ENCODE results near the gene LGALS3.

DNA sequence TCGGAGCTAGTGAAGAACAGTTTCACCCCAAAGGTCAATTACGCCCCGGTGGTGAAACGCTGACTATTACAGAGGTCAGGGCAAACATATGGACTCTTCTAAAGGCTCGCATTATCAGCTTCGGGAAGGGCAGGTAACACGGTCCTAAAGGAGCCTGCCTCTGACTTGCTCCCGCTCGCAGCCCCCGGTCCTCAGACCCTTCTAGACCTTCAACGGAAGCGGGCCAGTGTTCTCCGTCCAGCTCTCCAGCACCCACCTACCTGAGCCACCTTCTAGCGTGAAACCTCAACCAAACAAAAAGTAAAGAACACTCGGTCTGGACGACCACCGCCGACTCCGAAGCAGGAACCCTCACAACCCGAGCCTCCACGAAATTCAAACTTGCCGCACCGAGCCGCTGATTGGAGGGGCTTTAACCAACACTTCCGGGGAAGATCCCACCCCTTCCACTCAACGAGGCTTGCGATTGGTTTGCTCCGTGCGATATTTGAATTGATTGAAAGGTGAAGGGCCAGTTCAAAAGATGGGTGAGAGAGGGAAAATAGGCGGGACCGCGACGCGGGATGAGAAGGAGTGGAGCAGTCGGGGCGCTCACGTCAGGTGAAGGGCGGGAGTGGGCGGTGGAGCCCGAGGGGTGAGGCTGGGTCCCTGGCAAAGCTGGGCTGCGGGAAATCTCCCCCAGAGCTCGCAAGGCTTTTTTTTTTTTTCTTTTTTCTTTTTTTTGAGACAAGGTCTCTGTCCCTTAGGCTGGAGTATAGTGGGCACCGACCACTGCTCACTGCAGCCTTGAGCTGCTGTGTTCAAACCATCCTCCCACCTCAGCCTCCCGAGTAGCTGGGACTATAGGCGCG is 62.4 kb downstream of the LGALS3 start, which contains the start of gene DLGAP5:
- TF ChIP-seq ISL1 (CRISPR knock-in tag; IDR thresholded peaks at IDR 0.05) (no peak), ZFP30 (CRISPR knock-in tag; IDR thresholded peaks at IDR 0.05) (no peak), BACH2 (CRISPR knock-in tag; IDR thresholded peaks at IDR 0.05; ENCODE audit: borderline replicate concordance) (no peak), ESRRG (CRISPR knock-in tag; IDR thresholded peaks at IDR 0.05) (no peak), ZFP3 (CRISPR knock-in tag; IDR thresholded peaks at IDR 0.05) (no peak), CSDC2 (CRISPR knock-in tag; IDR thresholded peaks at IDR 0.05) (no peak), PPARA (CRISPR knock-in tag; IDR thresholded peaks at IDR 0.05; ENCODE audit: borderline replicate concordance) (no peak), ZNF70 (CRISPR knock-in tag; IDR thresholded peaks at IDR 0.05) (no peak), TOX (CRISPR knock-in tag; IDR thresholded peaks at IDR 0.05; ENCODE audit: borderline replicate concordance) (no peak), ARNTL (CRISPR knock-in tag; IDR thresholded peaks at IDR 0.05; ENCODE audit: borderline replicate concordance, low read depth) (no peak)
- TF ChIP-seq, protein P1, sequence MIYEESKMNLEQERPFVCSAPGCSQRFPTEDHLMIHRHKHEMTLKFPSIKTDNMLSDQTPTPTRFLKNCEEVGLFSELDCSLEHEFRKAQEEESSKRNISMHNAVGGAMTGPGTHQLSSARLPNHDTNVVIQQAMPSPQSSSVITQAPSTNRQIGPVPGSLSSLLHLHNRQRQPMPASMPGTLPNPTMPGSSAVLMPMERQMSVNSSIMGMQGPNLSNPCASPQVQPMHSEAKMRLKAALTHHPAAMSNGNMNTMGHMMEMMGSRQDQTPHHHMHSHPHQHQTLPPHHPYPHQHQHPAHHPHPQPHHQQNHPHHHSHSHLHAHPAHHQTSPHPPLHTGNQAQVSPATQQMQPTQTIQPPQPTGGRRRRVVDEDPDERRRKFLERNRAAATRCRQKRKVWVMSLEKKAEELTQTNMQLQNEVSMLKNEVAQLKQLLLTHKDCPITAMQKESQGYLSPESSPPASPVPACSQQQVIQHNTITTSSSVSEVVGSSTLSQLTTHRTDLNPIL (CRISPR knock-in tag; IDR thresholded peaks at IDR 0.05; ENCODE audit: low read depth), result no peak
- TF ChIP-seq, protein P2, sequence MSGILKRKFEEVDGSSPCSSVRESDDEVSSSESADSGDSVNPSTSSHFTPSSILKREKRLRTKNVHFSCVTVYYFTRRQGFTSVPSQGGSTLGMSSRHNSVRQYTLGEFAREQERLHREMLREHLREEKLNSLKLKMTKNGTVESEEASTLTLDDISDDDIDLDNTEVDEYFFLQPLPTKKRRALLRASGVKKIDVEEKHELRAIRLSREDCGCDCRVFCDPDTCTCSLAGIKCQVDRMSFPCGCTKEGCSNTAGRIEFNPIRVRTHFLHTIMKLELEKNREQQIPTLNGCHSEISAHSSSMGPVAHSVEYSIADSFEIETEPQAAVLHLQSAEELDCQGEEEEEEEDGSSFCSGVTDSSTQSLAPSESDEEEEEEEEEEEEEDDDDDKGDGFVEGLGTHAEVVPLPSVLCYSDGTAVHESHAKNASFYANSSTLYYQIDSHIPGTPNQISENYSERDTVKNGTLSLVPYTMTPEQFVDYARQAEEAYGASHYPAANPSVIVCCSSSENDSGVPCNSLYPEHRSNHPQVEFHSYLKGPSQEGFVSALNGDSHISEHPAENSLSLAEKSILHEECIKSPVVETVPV (CRISPR knock-in tag; IDR thresholded peaks at IDR 0.05), result no peak
- TF ChIP-seq, protein P3, sequence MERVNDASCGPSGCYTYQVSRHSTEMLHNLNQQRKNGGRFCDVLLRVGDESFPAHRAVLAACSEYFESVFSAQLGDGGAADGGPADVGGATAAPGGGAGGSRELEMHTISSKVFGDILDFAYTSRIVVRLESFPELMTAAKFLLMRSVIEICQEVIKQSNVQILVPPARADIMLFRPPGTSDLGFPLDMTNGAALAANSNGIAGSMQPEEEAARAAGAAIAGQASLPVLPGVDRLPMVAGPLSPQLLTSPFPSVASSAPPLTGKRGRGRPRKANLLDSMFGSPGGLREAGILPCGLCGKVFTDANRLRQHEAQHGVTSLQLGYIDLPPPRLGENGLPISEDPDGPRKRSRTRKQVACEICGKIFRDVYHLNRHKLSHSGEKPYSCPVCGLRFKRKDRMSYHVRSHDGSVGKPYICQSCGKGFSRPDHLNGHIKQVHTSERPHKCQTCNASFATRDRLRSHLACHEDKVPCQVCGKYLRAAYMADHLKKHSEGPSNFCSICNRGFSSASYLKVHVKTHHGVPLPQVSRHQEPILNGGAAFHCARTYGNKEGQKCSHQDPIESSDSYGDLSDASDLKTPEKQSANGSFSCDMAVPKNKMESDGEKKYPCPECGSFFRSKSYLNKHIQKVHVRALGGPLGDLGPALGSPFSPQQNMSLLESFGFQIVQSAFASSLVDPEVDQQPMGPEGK (CRISPR knock-in tag; IDR thresholded peaks at IDR 0.05; ENCODE audit: borderline replicate concordance), result no peak
